HFFc6 (cell line): ENCODE data around the gene MRPL4. TPM values are rescaled to one million over a fixed set of nuclear protein-coding genes. Genes with fewer than 3 reads are reported as not detected.
A peak's percentile ranks its signal among the peaks of the same experiment; 100 is the strongest.

ENCODE experiments used
- DNase-seq: peaks from one replicate; pipeline ENCODE4 v3.0.0-alpha.2; 2018
- H3K27ac Mint-ChIP-seq: 2 replicates; pipeline ENCODE4 v1.8.0; 2020; ENCODE audit warnings: mild to moderate bottlenecking, mixed read lengths
- H3K27me3 Mint-ChIP-seq: 2 replicates; pipeline ENCODE4 v1.8.0; 2021; ENCODE audit warnings: mild to moderate bottlenecking, moderate library complexity, mixed read lengths; ENCODE audit not compliant: insufficient read depth
- H3K36me3 Mint-ChIP-seq: 2 replicates; pipeline ENCODE4 v1.8.0; 2021; ENCODE audit warnings: low read depth, mixed read lengths
- H3K4me1 Mint-ChIP-seq: 2 replicates; pipeline ENCODE4 v1.8.0; 2020; ENCODE audit warnings: low read depth, mixed read lengths
- H3K4me3 Mint-ChIP-seq: 2 replicates; pipeline ENCODE4 v1.8.0; 2020; ENCODE audit warnings: mild to moderate bottlenecking, moderate library complexity, mixed read lengths
- H3K9me3 Mint-ChIP-seq: 2 replicates; pipeline ENCODE4 v1.8.0; 2020; ENCODE audit warnings: mild to moderate bottlenecking, mixed read lengths
- CTCF ChIP-seq: fragments of 200-600 bp; sonication (generic); IDR thresholded peaks from 2 replicates; pipeline ENCODE4 v1.5.0; 2021; ENCODE audit warnings: antibody characterized with exemption, mild to moderate bottlenecking
- total RNA-seq, 6 experiments: library from RNA; stranded (reverse); fragmentation: NEBNext Ultra II Directional; extraction: Animal tissue kit (Norgen Biotek cat#: 25700); gene quantifications; 2 replicates in 1 of 6; 3 replicates in 5 of 6; pipeline ENCODE4 v1.2.3, GENCODE V29; 2021

Gene MRPL4
- total RNA-seq, 6 experiments from 2014 or later = 69.5 to 83.0 (median 72.0) TPM

- H3K4me1 Mint-ChIP-seq = peaks cover 20% of the 10 kb centered on the region
- no peak overlapping the region for H3K4me3 Mint-ChIP-seq
- H3K9me3 Mint-ChIP-seq = no peaks in the 10 kb centered on the region
- no peaks in the 10 kb centered on the region for H3K36me3 Mint-ChIP-seq
- no peak for TF ChIP-seq CTCF
- peak; percentile 33 for DNase-seq
- H3K27me3 Mint-ChIP-seq = no peaks in the 10 kb centered on the region
- H3K27ac Mint-ChIP-seq = no peak overlapping the region
Observed at GRCh38 chr19:10209315-10209714, 42.7 kb upstream of the MRPL4 start.

- Mint-ChIP-seq H3K4me1 (peaks cover 23% of the 10 kb centered on the region), H3K27ac (no peak overlapping the region), H3K27me3 (no peaks in the 10 kb centered on the region), H3K4me3 (no peak overlapping the region), H3K36me3 (no peaks in the 10 kb centered on the region), H3K9me3 (no peaks in the 10 kb centered on the region)
- no peak for TF ChIP-seq CTCF
- no peak for DNase-seq
Observed at GRCh38 chr19:10211061-10211460, 41.0 kb upstream of the MRPL4 start.

GRCh38 chr19:10211691-10212090 lies 40.3 kb upstream of the MRPL4 start:
- Mint-ChIP-seq H3K9me3 (no peaks in the 10 kb centered on the region), H3K4me3 (no peak overlapping the region), H3K36me3 (no peaks in the 10 kb centered on the region), H3K27ac (no peak overlapping the region), H3K4me1 (peaks cover 17% of the 10 kb centered on the region), H3K27me3 (no peaks in the 10 kb centered on the region)
- no peak for DNase-seq
- no peak for TF ChIP-seq CTCF

- peaks cover 1% of the 10 kb centered on the region; the same call in 1 of the 2 replicates for H3K27me3 Mint-ChIP-seq
- H3K36me3 Mint-ChIP-seq = no peaks in the 10 kb centered on the region
- peaks cover 7% of the 10 kb centered on the region for H3K4me1 Mint-ChIP-seq
- DNase-seq = peak; percentile 63
- no peak for TF ChIP-seq CTCF
- H3K4me3 Mint-ChIP-seq = no peak overlapping the region
- peak overlapping the region; percentile 43; the same call in 1 of the 2 replicates for H3K27ac Mint-ChIP-seq
- no peaks in the 10 kb centered on the region for H3K9me3 Mint-ChIP-seq
Observed at GRCh38 chr19:10214784-10215183, 37.2 kb upstream of the MRPL4 start.

GRCh38 chr19:10217085-10217484 lies 34.9 kb upstream of the MRPL4 start:
- H3K27ac Mint-ChIP-seq = no peak overlapping the region
- no peak for TF ChIP-seq CTCF
- H3K36me3 Mint-ChIP-seq = no peaks in the 10 kb centered on the region
- H3K27me3 Mint-ChIP-seq = peaks cover 1% of the 10 kb centered on the region; the same call in 1 of the 2 replicates
- no peak overlapping the region for H3K4me3 Mint-ChIP-seq
- peaks cover 7% of the 10 kb centered on the region for H3K4me1 Mint-ChIP-seq
- DNase-seq = no peak
- H3K9me3 Mint-ChIP-seq = no peaks in the 10 kb centered on the region

- TF ChIP-seq CTCF = peak; percentile 63; the same call in 1 of the 2 replicates
- H3K27ac Mint-ChIP-seq = no peak overlapping the region
- H3K36me3 Mint-ChIP-seq = peaks cover 9% of the 10 kb centered on the region; the same call in 1 of the 2 replicates
- no peaks in the 10 kb centered on the region for H3K9me3 Mint-ChIP-seq
- peaks cover 1% of the 10 kb centered on the region; the same call in 1 of the 2 replicates for H3K27me3 Mint-ChIP-seq
- no peak for DNase-seq
- H3K4me3 Mint-ChIP-seq = no peak overlapping the region
- H3K4me1 Mint-ChIP-seq = peaks cover 5% of the 10 kb centered on the region
Observed at GRCh38 chr19:10219678-10220077, 32.3 kb upstream of the MRPL4 start.
